ENCODE data around the gene KRT25.
"Not testable (repeated sequence)": the region's sequence is repeated elsewhere in the genome, so short reads cannot be mapped to it uniquely, and the experiment has no call there.

KRT25 gene

DNA sequence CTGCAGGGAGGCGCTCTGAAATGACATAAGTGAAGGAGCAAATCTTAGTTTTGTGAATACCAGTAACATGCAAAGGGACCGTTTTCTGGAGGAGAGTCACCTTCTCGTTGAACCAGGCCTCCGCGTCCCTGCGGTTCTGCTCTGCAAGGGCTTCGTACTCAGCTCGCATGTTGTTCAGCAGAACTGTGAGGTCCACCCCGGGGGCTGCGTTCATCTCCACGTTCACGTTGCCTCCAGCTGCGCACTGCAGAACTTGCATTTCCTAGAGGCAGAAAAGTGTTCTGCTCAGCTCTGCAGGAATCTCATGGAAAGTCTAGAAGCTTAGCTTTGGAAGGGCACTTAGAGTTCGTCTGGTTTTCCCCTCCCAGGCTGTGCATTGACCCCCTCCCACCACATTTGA lies 4.1 kb downstream of the KRT25 start:
- DNase-seq = no peak

DNA sequence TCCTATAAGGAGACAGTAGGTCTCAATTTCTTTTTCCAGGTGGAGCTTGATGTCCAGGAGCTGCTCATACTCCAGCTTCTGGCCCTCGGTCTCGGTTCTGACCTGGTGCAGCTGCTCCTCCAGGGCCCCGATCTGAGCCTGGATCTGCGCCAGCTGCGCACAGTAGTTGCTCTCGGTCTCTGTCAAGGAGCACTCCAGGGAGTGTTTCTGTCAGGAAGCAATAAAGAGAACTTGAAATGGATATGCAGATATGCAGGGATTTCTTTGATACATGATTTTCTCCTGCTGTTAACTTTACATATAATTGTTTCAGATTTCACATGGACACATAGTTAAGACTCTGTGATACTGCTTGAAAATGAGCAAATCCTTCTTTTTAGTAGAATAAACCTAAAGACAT lies 4.7 kb downstream of the KRT25 start:
- no peak for DNase-seq

DNA sequence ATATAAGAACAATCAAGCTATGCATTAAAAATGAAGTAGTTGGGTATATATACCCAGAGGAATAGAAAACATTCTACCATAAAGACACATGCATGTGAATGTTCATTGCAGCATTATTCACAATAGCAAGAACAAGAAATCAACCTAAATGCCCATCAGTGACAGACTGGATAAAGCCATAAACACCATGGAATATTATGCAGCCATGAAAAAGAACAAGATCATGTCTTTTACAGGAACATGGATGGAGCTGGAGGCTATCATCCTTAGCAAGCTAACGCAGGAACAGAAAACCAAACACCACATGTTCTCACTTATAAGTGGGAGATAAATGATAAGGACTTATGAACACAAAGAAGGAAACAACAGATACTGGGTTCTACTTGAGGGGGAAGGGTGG lies 6.5 kb downstream of the KRT25 start:
- not testable (repeated sequence) for DNase-seq

DNA sequence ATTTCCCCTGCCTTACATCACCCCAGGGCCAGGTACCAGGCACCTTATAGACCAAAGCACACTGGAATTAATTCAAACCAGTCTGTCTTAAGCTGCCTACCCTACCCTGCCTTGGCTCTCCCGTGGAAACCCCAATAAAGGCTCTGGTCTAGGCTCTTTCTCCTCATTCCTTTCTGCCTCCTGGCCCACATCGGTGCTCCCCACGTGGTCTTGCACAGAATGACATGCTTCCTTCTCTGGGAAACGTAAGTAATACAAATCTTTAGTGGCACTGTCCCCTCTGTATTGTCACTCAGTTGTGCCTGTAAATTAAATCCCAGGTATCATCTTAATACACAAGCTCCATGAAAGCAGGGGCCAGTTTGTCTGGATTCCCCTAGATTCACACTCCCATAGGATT lies 16.6 kb downstream of the KRT25 start:
- DNase-seq = no peak

DNA sequence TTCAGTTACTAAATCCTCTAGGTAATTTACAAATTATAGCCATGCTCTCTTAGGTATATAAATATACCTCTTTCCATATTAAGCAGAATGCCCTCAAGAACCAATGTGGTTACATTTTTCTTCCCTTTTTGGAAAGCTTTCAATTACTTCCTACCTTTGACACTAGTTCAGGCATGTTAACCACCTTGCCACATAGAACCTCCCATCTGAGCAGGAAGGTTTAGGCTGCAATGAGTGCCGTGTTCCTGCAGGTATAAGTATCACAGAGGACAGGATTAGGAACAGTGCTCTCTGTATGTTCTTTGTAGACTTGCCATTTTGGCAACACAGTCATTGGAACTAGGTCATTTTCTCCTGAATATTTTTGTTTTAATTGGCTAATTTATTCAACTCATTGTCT lies 20.1 kb downstream of the KRT25 start:
- DNase-seq = no peak

DNA sequence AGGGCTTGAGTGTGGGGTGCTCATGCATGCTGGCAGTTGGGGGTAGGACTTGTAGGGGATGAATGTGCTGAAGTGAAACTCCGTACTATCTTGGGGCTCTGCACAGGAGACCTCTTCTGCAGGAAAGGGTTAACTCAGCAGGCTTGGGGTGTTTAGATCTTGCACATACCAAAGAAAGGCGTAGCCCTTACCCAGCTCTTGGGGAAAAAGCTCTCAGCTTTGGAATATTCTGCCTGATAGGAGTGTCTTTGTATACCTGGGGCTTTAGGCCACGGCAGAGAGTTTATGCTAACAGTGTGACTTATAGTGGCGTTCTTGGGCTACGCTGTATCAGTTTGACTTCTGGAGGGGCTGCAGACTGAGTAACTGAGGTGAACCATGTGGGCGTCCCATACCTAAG lies 21.1 kb downstream of the KRT25 start:
- DNase-seq = no peak

DNA sequence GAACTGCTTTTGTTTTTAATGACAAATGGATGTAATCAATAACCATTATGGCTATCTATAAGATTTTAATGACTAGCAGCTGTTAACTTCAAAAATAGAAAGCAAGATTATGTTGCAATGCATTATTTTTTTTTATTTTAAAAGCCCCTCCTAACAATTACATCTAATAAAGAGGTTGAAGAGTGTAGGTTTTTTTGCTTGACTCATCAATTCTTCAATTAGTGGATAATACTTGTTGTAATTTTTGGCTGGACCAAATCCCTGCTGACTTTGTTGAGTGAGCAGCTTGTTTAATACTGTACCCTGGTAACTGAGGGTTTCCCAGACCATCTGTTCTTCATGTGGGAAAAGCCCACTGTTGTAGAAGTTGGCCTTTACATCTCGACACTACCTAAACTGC lies 24.2 kb downstream of the KRT25 start:
- DNase-seq = no peak

DNA sequence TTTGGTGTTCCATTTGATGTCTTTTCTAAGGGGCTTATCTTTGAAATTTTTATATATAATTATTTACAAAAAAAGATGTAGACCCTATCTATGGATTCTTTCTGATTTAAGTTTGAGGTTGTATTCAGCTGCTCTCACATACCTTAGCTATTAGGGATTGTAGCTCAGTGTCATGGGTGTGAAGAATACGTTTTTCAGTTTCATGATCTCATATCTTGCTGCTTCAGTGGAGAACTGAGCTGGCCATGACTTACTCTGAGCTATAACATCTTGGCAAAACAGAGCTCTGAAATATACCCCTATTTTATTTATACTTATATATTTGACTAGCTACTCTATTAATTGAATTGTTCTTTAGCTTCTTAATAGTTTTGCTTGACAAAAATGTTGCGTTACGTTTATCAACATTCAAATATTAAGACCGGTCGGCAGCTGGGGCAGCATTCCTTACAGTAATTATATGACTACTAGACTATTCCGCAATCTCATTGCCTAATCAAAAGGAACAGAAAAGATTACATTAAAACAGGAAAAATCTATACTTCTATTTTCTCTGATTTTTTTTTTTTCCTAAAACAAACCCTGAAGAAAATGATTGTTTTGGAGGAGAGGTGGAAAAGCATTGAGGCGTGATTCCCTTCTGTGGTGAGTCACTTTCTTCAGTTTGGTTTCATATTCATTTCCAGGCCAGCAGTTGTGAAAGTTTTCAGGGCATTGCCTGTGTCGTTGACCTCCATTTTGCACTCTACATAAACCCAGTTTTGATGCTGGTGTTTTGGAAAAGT lies 27.5 kb downstream of the KRT25 start:
- no peak for DNase-seq

DNA sequence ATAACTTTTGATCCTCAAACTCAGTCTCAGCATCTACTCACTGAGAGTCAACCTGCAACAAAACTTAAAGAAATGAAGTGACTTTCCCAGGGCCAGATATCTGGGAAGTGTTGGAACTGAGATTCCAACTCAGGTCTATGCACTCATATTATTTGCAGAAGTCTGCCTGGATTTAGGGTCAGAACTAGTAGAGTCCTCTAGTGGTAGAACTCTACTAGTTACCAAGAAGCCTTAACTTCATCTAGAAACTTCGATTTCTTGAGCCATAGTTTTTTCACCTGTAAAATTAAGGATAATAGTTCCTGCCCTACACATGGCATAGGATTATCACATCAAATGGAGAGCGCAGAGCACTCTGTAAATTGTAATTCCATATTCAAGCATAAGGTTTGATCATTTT lies 28.2 kb downstream of the KRT25 start:
- no peak for DNase-seq

DNA sequence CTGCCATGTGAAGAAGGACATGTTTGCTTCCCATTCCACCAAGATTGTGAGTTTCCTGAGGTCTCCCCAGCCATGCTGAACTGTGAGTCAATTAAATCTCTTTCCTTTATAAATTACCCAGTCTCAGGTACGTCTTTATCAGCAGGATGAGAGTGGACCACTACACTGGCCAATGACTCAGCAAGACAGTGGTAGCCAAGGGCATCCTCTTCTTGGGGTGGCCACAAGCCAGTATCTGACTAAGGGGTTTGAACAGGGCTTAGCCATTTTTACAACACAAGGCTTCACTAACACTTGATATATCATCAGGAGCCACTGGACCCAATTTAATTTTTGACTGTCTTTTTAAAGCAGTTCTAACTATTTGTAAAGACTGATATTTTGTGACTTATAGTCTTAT lies 30.5 kb downstream of the KRT25 start:
- DNase-seq = no peak

DNA sequence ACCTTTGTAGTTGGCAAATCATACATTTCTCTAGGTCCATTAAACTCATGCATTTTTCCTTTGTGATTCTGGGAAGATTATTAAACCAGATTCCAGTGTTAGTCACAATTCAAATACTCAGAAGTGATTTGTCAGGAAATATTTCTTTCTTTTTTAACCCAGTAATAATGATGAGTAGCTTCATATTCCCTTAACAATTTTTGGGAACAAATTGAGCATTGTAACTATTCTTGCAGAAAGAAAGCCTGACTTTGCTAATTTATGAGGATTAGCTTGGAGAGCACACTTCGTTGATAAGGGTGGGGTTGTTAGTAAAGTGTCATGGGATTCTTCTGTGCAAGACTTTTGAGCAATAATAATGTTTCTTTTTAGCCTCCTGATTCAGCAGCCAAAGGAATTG lies 32.9 kb downstream of the KRT25 start:
- no peak for DNase-seq

DNA sequence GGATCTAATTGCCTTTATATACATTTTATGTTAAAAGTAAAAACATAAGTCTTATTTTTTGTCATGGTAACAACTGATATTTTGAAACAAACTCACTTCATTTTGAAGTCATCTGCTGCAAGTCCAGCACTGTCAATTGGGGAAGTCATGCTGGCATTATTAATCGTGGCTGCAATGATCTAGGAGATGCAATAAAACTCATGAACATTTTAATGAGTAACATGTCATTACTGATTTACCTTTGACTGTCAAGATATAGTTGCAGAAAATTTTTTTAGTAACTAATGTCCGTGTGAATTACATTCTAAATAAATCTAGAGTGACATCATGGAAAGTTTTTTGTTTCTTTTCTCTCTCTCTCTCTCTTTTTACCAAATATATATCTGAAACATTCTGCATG lies 34.2 kb downstream of the KRT25 start:
- DNase-seq = no peak

DNA sequence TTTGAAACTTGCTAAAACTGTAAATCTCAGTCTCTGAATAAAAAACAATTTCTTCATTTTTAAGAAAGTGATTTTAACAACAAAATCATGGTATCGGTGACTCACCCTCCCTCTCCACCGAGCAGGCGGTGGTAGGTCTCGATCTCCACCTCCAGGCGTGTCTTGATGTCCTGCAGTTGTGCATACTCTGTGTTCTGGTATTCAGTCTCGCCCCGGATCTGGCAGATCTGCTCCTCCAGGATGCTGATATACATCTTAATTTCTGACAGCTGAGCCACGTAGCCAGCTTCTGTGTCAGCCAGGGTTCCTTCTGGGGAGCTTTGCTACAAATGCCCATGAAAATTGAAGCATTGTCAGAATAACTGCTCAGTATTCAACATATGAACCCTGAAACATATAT lies 36.2 kb downstream of the KRT25 start:
- no peak for DNase-seq

DNA sequence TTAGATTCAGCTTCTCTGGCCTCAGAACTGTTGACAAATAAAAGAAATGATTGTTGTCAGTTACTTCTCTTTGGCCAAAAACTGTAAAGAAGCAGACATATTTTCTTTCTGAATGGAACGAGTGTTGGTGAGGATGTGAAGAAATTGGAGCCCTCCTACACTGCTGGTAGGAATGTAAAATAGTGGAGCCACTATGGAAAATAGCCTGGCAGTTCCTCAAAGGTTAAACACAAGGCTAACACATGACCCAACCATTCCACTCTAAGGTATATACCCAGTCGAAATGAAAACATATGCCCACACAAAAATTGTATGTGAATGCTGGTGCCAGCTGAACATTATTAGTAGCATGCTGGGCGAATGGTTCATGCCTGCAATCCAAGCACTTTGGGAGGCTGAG lies 37.4 kb downstream of the KRT25 start:
- DNase-seq = no peak

DNA sequence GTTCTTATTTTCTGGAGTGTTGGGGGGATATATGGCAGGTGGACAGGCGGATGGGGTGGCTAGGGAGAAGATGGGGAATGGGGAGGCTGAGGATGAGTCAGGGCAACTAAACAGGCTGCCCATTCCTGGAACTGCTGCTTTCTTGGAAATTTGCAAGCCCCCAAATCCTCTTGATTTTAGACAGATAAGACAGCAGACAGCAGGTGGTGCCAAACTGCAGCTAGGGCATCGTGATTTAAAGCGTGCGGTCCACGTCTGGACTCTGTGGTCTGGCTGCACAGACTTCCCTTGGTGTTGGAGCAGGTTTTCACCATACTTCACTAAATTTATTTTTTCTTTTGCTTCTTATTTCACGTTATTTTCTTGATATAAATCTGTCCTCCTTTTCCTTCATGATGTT lies 40.7 kb downstream of the KRT25 start:
- DNase-seq = no peak

DNA sequence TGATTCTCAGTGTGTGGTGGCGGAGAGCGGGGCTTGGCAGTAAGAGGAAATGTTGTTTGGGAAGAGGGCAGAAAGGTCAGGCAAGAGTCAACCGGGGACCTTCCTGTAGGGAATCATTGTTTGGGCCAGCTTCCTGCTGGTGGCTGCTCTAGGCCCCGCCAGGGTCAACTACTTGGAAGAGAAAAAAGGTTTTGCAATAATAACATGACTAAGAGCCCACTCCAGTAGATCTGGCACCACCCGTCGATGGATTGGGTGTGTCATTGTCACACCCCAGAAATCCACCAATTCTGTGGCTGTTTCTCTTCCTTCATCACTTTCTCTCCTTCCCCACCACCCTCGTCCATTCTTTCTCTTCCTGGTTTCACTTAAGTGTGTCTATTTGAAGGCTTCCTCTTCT lies 47.4 kb downstream of the KRT25 start:
- no peak for DNase-seq

DNA sequence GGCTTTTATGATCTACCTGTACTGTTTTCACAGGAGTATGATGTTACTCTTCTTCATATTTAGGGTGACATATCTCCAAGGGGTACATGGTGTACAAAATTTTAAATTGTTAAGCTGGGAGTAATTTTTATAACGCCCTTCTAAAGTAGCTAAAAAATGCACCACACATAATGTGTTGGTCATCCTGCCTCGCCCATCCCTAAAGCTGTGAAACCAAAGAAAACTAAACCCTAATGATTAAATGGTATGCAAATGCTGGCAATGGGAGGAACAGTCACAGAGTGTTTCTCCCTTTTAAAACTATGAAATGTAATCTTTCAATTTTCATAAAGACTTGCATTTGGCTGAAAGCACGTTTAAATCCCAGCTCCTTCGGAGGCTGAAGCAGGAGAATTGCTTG lies 49.5 kb downstream of the KRT25 start:
- DNase-seq = no peak

DNA sequence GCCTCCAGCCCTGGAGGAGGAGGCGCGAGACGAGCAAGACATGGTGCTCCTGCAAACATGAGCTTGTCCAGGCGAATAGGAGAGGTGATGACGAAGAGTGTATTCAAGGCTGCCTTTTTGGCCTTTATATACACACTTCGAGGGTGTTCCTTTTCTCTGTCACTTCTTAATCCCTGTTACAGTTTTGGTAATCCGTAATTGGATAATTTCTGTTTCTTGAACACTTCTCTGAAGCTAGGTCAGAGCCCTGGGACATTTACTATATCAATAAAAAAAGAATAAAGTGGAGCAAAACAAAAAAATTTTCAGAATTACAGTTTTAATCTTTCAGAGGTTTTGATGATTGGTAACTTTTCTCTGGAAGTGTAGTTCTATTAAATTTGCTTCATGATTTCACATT lies 51.5 kb downstream of the KRT25 start, which contains the start of gene KRT24:
TSS of gene KRT24 (minus strand) at position 101 of the 400 bp plus-strand sequence. CDS start at position 42, 59 bp downstream.
- DNase-seq = no peak

DNA sequence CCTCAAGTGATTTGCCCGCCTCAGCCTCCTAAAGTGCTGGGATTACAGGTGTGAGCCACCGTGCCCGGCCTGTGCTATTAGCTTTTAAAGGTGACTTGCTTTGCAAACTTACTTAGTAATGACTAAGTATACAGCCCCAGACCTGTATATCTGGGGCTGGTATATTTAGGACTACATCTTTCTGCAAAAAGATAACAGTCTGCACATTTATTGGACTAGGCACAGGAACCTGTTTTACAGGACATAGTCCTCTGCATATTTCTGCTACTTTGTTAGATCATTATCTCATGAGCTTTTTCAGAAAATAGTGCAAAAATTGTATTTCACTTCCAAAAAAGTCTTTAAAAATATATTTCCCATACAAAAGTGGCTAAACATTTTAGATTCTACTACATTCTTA lies 52.9 kb downstream of the KRT25 start:
- no peak for DNase-seq

DNA sequence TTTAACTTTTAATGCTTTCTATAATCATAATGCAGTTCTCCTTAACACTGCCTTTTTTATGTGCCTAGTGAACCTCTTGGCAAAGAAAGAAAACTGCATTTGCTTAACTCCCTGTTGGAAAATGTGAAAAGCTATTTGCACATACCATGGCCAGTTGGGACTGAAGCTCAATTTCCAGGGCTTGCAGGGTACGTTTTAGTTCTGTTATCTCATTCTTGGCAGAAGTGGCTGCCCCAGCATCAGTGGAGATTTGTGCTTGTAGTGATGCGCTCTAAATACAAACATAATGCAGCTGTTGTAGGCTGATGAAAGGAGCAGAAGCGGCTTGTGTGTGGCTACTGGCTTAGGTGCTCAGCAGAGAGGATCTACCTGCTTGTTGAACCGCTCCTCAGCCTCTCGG lies 55.3 kb downstream of the KRT25 start:
- no peak for DNase-seq

DNA sequence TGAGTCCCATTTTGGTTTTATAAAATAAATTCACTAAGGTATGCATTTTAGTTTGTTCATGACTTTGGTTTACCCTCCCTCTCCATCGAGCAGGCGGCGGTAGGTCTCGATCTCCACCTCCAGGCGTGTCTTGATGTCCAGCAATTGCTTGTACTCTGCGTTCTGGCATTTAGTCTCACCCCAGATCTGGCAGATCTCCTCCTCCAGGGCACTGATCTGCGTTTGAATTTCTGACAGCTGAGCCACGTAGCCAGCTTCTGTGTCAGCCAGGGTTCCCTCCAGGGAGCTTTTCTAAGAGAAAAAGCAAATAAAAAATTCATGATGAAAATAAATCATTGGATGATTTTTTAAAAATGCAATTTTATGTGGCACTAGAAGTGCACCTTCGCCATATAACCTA lies 55.8 kb downstream of the KRT25 start:
- no peak for DNase-seq

Measured in hippocampal formation (tissue), 2 donors.